Stimulated activated CD8-positive, alpha-beta memory T cell treated with anti-CD3 and anti-CD28 coated beads, Interleukin-2, amount 100 ng/mL, for 48 hours (primary cell): Measurements from ENCODE around the gene FTH1.
"Not testable (repeated sequence)": the region's sequence is repeated elsewhere in the genome, so short reads cannot be mapped to it uniquely, and the experiment has no call there.

Experiments
- DNase-seq, 2 donors: peaks; one replicate each; pipeline ENCODE4 v3.0.0-alpha.2; 2020; ENCODE audit warnings: low read depth in 2 of 2

Gene FTH1

DNA sequence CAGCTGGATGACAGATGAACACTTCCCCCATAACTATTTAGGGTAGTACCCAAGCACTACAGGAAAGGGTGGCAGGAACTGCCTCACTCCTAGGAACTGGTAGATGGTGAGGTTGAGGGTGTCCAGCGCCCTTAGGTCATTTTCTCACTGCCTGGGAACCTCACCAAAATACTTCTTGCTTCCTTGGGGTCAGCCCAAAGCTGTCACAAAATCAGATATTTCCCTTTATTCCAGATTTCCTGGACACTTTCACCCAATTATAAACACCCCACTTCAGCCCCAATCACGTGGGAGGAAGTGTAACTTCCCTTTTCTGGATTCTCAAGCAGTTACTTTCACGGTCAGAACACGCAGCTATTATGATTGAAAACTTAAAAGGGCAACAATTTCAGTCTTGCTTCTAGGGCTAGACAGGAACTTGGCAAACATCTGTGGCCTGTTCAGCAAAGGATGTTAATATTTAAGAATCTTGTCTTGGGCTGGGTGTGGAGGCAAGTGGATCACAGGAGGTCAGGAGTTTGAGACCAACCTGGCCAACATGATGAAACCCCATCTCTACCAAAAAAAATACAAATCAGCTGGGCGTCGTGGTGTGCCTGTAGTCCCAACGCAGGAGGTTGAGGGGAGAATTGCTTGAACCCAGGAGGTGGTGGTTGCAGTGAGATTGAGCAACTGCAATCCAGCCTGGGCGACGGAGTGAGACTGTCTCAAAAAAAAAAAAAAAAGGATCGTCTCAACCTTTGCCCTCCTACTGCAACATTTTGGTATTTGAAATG is 4.0 kb downstream of the FTH1 start:
- no peak for DNase-seq

DNA sequence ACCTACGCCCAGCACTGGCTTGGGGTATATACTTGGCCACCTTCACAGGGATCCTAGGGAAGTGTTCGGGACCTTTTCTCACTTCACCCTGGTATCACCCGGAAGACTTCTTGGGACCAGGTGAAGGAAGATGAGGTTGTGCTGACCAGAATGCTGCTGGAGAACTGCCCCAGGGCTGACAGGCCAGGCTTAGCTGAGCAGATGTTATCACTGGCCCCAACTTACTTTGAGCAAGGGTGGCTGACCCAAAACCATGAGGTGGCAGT is 4.5 kb downstream of the FTH1 start:
- DNase-seq, result no peak

- no peak for DNase-seq
Observed at GRCh38 chr11:61962213-61963015, 5.0 kb downstream of the FTH1 start.

DNA sequence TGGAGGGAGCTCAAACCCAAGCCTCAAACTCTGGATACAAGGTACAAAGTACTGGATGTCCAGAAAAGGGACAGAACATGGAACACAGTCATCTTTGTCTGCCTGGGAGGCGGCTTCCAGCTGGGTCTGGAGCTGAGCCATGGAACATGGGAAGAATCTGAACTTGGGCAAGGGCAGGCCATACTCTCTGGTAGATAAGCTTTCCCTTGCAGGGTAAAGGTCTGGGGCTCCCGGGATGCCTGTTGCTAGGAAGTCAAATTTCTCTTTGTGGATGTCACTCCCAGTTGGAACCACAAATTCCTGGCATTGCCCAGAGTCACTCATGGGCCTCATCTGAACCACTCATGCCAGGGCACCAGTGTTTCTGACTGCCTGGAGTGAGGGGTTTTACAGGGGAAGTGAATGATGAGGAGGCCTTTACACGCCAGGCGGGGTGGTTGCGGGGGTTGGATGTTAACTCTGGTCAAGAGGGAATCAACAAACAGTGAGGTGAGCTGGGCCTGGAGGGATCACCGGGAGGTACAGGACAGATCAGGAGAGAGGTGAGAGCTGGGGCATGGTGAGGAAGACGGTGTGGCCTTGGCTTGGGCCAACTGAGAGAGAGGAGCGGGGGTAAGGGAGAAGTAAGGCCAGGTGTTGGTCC is 5.7 kb downstream of the FTH1 start:
- no peak for DNase-seq

- no peak for DNase-seq
Observed at GRCh38 chr11:61960532-61960931, 6.9 kb downstream of the FTH1 start.

DNA sequence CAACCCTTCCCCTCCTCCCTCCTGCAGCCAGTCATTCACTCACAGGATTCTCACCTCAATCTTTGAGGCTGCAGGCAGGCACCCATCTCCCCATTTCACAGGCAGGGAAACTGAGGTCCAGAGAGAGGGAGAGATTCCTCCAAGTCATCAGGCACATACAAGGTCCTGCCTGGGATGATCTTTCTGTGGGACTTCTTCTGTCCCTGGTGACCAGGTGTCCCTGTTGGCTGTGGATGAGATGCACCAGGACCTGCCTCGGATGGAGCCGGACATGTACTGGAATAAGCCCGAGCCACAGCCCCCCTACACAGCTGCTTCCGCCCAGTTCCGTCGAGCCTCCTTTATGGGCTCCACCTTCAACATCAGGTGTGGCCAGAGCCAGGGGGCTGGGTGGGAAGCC is 7.8 kb downstream of the FTH1 start:
- DNase-seq, result no peak

GRCh38 chr11:61959114-61959513 is 8.3 kb downstream of the FTH1 start:
- no peak for DNase-seq

DNA sequence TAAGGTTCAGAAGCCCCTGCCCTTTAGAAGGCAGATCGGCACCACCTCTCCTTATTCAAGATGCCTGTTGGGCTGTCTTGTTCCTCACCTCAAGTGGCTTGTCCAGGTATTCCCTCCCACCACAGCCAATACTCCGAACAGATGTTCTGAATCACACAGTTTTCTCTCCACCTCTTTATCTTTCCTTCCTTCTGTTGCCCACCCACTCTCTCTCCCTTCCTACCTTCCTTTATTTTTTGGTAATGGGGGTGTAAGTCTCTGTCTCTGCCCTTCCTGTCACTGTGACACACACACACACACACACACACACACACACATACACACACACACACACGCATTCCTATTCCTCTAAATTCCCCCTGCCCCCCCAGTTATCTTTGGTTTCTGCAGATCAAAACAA is 8.8 kb downstream of the FTH1 start:
- no peak for DNase-seq

DNA sequence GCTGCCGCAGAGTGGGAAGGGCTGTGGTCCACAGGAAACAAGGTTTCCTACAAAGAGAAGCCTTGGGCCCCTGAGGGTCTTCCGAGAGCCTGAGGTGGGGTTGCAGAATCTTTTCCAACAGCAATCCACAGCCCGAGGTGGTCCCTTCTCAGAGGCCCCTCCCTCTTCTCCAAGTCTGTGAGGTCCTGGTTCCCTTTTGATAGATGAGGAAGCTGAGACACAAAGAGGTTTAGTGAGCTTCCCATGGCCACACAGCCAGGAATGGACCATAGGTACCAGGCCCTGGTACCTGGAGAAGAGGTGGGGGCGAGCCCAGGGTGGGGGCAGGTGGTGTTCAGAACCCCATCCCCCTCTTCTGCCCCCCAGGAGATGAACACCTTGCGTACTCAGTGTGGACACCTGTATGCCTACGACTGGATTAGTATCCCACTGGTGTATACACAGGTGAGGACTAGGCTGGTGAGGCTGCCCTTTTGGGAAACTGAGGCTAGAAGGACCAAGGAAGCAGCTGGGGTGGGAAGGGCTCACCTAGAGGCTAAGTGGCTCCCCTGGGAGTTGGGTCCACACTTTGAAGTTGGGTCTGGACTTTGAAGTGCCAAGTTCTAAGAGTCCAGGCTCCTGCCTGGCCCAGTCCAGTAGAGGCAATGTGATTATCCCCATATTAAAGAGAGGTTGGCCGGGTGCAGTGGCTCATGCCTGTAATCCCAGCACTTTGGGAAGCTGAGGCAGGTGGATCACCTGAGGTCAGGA is 10.2 kb downstream of the FTH1 start:
- no peak for DNase-seq

- DNase-seq, result no peak
Observed at GRCh38 chr11:61956191-61957020, 11.0 kb downstream of the FTH1 start.

GRCh38 chr11:61955422-61956135 is 11.9 kb downstream of the FTH1 start:
- DNase-seq, result no peak

DNA sequence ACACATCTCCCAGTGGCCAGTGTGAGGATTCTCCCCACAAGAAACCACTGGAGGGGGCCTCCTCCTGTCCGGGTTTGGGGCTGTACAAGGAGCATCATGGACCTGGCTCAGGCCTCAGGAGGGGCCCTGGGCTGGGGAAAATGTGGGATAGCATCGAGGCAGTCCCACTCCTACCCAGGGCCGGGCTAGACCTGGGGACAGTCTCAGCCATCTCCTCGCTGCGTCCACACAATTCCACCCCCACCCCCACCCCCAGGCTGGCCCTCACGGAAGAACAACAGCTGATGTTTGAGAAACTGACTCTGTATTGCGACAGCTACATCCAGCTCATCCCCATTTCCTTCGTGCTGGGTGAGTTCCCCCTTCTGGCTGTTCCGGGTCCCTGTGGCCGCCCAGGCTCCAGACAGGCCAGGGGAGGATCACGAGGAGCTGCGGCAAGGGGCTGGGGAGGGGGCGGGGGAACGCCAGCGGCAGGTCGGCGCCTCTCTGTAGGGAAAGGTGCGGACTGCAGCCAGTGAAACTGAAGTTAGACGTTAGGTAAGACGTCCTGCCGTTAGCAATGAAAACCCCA is 12.5 kb downstream of the FTH1 start:
- no peak for DNase-seq

DNA sequence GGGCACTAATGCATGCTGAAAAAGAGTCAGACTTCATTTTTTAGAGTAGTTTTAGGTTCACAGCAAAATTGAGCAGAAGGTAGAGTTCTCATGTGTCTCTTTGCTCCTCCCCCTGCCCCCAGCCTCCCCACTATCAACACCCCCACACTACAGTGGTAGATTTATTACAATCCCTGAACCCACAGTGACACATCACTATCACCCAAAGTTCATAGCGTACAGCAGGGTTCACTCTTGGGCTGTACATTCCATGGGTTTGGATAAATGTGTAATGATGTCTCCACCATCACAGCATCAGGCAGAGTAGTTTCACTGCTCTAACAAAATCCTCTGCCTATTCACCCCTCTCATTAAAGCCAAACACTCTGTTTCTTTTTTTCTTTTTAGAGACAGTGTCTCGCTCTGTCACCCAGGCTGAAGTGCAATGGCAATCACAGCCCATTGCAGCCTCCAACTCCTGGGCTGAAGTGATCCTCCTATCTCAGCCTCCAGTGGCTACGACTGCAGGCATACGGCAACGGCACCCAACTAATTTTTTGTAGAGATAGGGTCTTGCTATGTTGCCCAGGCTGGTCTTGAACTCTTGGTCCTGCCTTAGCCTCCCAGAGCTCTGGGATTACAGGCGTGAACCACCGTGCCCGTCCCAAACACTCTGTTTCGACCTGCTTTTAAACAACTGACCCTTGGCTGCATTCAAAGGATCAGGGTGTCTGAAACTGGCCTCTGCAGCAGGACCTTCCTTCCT is 13.2 kb downstream of the FTH1 start:
- no peak for DNase-seq

- not testable (repeated sequence) for DNase-seq
Observed at GRCh38 chr11:61953632-61954031, 13.8 kb downstream of the FTH1 start.

DNA sequence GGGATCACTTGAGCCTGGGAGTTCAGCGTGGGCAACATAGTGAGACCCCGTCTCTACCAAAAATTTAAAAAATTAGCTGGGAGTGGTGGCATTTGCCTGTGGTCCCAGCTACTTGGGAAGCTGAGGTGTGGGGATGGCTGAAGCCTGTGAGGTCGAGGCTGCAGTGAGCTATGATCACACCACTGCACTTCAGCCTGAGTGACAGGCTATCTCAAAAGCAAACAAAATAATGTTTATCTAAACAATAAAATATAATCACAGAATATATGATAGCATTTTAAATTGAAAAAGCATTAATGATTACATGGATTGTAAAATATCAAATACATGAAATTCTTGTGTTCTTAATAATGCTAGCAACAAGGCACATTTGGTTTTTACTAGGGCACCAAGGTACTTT is 14.6 kb downstream of the FTH1 start:
- DNase-seq, result no peak

- DNase-seq, result no peak
Observed at GRCh38 chr11:61951484-61952135, 15.8 kb downstream of the FTH1 start.

DNA sequence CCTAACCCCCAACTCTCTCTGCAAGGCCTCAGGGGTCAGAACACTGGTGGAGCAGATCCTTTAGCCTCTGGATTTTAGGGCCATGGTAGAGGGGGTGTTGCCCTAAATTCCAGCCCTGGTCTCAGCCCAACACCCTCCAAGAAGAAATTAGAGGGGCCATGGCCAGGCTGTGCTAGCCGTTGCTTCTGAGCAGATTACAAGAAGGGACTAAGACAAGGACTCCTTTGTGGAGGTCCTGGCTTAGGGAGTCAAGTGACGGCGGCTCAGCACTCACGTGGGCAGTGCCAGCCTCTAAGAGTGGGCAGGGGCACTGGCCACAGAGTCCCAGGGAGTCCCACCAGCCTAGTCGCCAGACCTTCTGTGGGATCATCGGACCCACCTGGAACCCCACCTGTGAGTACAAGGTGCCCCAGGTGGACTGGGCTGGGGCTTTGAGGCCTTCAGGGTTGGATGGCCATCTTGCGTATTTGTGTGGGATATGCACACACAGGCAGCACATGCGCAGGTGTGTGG is 17.3 kb downstream of the FTH1 start, which contains the start of gene BEST1:
Gene BEST1 (plus strand): TSS at position 317 of the 513 bp plus-strand sequence. CDS start 1,456 bp downstream, outside the sequence.
- no peak for DNase-seq

- no peak for DNase-seq
Observed at GRCh38 chr11:61949169-61950034, 18.0 kb downstream of the FTH1 start.
